Parathyroid adenoma (tissue), 2 donors: ENCODE results near the gene NDUFA11.
"Not testable (repeated sequence)": the region's sequence is repeated elsewhere in the genome, so short reads cannot be mapped to it uniquely, and the experiment has no call there.

ENCODE experiments used
- H2AFZ ChIP-seq: fragments of 300-600 bp; sonication (generic); one replicate; pipeline ENCODE4 v1.7.0; 2017; ENCODE audit warnings: antibody characterized with exemption, mild to moderate bottlenecking
- H3K27ac ChIP-seq: fragments of 300-600 bp; sonication (generic); one replicate; pipeline ENCODE4 v1.7.0; 2017
- H3K27me3 ChIP-seq: fragments of 300-600 bp; sonication (generic); one replicate; pipeline ENCODE4 v1.7.0; 2017; ENCODE audit warnings: low read length; ENCODE audit not compliant: control insufficient read depth, insufficient read depth
- H3K36me3 ChIP-seq: fragments of 300-600 bp; sonication (generic); one replicate; pipeline ENCODE4 v1.7.0; 2017; ENCODE audit warnings: low read length; ENCODE audit not compliant: control insufficient read depth, insufficient read depth
- H3K4me1 ChIP-seq: fragments of 300-600 bp; sonication (generic); one replicate; pipeline ENCODE4 v1.7.0; 2017; ENCODE audit warnings: control low read depth
- H3K4me2 ChIP-seq: fragments of 300-600 bp; sonication (generic); one replicate; pipeline ENCODE4 v1.7.0; 2017; ENCODE audit warnings: low read length
- H3K4me3 ChIP-seq: fragments of 300-600 bp; sonication (generic); one replicate; pipeline ENCODE4 v1.7.0; 2017; ENCODE audit warnings: low read depth, low read length
- H3K79me2 ChIP-seq: fragments of 300-600 bp; sonication (generic); one replicate; pipeline ENCODE4 v1.7.0; 2017; ENCODE audit warnings: control low read depth
- H3K9ac ChIP-seq: fragments of 300-600 bp; sonication (generic); one replicate; pipeline ENCODE4 v1.7.0; 2017; ENCODE audit warnings: mild to moderate bottlenecking
- H3K9me3 ChIP-seq: fragments of 300-600 bp; sonication (generic); one replicate; pipeline ENCODE4 v1.7.0; 2017; ENCODE audit warnings: low read length; ENCODE audit not compliant: control insufficient read depth
- TF ChIP-seq, protein P1 (sequence below): fragments of 300-600 bp; sonication (generic); IDR thresholded peaks from one replicate; pipeline ENCODE4 v1.7.0; 2017; ENCODE audit warnings: antibody characterized with exemption, mild to moderate bottlenecking
- donor health status: primary hyperparathyroidism.

Gene NDUFA11

DNA sequence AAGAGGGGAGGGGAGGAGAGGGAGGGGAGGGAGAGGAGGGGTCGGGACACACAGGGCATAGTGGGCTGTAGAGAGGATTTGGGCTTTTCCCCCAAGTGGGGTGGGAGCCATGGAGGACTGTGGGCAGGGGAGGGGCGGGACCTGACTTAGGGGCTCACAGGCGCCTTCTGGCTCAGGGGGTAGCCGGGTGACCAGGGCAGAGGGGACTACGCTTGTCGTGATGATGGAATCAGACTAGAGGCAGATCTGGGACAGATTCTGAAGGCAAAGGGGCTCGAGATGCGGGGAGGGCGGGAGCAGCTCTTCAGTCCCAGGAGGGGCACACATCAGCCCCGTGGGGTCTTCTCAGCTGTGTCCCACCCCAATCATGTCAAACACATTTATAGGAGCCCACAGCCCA is 13.5 kb downstream of the NDUFA11 start:
- Histone ChIP-seq H3K4me1 (no peaks in the 10 kb centered on the region), H3K9me3 (no peaks in the 10 kb centered on the region), H3K9ac (no peak overlapping the region), H3K36me3 (no peaks in the 10 kb centered on the region), H2AFZ (no peak overlapping the region), H3K79me2 (no peaks in the 10 kb centered on the region), H3K4me2 (no peak overlapping the region), H3K27ac (no peak overlapping the region), H3K27me3 (no peaks in the 10 kb centered on the region), H3K4me3 (no peak overlapping the region)
- TF ChIP-seq, protein P1, sequence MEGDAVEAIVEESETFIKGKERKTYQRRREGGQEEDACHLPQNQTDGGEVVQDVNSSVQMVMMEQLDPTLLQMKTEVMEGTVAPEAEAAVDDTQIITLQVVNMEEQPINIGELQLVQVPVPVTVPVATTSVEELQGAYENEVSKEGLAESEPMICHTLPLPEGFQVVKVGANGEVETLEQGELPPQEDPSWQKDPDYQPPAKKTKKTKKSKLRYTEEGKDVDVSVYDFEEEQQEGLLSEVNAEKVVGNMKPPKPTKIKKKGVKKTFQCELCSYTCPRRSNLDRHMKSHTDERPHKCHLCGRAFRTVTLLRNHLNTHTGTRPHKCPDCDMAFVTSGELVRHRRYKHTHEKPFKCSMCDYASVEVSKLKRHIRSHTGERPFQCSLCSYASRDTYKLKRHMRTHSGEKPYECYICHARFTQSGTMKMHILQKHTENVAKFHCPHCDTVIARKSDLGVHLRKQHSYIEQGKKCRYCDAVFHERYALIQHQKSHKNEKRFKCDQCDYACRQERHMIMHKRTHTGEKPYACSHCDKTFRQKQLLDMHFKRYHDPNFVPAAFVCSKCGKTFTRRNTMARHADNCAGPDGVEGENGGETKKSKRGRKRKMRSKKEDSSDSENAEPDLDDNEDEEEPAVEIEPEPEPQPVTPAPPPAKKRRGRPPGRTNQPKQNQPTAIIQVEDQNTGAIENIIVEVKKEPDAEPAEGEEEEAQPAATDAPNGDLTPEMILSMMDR = no peak

DNA sequence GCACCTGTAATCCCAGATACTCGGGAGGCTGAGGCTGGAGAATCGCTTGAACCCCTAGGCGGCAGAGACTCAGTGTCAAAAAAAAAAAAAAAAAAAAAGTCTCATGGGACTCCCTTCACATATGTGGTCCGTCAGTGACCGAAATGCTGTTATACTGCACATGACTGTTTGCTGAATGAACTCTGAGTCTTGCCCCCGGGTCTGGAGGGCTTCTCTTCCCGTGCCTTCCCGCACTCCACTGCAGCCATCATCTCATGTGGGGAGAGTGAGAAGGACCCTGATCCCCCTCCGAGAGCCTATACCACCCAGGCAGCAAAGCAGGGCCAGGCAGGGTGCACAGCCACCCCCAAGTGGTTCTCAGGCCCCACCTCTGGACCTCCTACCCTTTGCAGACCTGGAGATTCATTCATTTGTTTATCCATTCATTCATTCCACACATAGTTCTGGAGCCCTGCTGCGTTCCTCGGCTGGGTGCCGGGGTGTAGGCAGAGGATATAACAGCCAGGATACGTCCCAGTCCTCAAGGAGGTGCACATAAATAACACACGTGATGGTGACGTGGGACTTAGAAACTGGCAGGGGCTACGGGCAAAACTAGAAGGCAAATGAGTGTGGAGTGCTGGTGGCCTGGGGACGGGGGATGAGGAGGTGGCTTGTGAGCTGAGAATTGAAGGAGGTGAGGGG is 14.2 kb downstream of the NDUFA11 start:
- no peaks in the 10 kb centered on the region for H3K4me1 ChIP-seq
- no peaks in the 10 kb centered on the region for H3K9me3 ChIP-seq
- no peaks in the 10 kb centered on the region for H3K27me3 ChIP-seq
- H3K4me2 ChIP-seq = no peak overlapping the region
- H3K79me2 ChIP-seq = no peaks in the 10 kb centered on the region
- H3K9ac ChIP-seq = no peak overlapping the region
- H3K27ac ChIP-seq = no peak overlapping the region
- TF ChIP-seq, protein P1 = no peak
- no peak overlapping the region for H3K4me3 ChIP-seq
- no peak overlapping the region for H2AFZ ChIP-seq
- H3K36me3 ChIP-seq = no peaks in the 10 kb centered on the region

DNA sequence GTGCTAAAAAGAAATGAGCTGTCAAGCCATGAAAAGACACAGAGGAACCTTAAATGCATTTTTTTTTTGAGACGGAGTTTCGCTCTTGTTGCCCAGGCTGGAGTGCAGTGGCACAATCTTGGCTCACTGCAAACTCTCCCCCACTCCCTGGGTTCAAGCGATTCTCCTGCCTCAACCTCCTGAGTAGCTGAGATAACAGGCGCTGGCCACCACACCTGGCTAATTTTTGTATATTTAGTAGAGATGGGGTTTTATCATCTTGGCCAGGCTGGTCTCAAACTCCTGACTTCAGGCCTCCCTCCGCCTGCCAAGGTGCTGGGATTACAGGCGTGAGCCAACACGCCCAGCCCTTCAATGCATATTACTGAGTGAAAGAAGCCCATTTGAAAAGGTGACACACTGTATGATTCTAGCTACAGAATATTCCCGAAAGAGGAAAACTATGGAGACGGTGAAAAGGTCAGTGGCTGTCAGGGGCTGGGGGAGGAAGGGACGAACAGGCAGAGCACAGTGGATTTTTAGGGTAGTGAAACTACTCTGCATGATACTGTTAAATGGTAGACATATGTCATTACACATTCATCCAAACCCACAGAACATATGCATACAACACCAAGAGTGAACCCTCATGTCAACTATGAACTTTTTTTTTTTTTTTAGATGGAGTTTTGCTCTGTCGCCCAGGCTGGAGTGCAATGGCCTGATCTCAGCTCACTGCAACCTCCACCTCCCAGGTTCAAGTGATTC is 19.4 kb downstream of the NDUFA11 start:
- not testable (repeated sequence) for H3K36me3 ChIP-seq, H2AFZ ChIP-seq, H3K27ac ChIP-seq, H3K4me1 ChIP-seq, H3K9ac ChIP-seq, H3K79me2 ChIP-seq, H3K4me2 ChIP-seq, H3K9me3 ChIP-seq, H3K4me3 ChIP-seq, H3K27me3 ChIP-seq

DNA sequence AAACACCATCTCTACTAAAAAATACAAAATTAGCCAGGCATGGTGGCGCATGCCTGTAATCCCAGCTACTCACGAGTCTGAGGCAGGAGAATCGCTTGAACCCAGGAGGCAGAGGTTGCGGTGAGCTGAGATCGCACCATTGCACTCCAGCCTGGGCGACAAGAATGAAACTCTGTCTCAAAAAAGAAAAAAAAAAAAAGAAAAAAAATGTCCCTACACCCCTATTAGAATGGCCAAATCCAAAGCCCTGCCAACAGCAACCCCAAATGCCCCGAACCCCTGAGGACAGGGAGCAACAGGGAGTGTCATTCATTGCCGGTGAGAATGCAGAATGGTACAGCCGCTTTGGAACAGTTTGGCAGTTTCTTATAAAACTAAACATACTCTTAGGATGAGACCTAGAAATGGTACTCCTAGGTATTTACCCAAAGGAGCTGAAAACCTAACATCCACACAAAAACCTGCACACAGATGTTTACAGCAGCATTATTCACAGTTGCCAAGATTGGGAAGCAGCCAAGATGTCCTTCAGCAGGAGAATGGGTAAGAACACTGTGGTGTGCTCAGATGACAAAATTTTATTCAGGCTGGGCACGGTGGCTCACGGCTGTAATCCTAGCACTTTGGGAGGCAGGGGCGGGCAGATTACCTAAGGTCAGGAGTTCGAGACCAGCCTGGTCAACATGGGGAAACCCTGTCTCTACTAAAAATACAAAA is 20.3 kb downstream of the NDUFA11 start:
- H3K9me3 ChIP-seq, H3K27ac ChIP-seq, H3K9ac ChIP-seq, H3K4me2 ChIP-seq, H3K36me3 ChIP-seq, H3K79me2 ChIP-seq, H3K4me1 ChIP-seq, H3K27me3 ChIP-seq, H3K4me3 ChIP-seq, H2AFZ ChIP-seq: not testable (repeated sequence)

DNA sequence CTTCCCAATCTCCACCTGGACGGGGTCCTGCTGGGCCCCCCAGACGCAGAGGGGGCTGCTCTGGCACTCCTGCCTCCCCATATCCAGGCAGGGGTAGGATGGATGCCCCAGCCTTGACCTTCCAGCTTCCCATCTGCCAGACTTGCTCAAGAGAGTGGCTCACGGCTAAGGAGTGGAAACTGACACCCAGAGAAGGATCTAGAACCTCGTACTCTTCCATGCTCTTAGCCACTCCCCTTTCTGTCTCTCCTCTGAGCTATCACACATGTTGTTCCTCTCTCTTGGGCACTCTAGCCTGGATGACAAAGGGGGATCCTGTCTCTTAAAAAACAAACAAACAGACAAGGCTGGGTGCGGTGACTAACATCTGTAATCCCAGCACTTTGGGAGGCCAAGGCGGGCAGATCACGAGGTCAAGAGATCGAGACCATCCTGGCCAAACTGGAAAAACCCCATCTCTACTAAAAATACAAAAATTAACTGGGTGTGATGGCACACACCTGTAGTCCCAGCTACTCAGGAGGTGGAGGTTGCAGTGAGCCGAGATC is 21.1 kb downstream of the NDUFA11 start:
- TF ChIP-seq, protein P1 = no peak
- no peaks in the 10 kb centered on the region for H3K4me1 ChIP-seq
- H2AFZ ChIP-seq = no peak overlapping the region
- H3K36me3 ChIP-seq = no peaks in the 10 kb centered on the region
- no peaks in the 10 kb centered on the region for H3K9me3 ChIP-seq
- no peaks in the 10 kb centered on the region for H3K79me2 ChIP-seq
- no peak overlapping the region for H3K4me2 ChIP-seq
- no peak overlapping the region for H3K4me3 ChIP-seq
- H3K27ac ChIP-seq = no peak overlapping the region
- no peaks in the 10 kb centered on the region for H3K27me3 ChIP-seq
- no peak overlapping the region for H3K9ac ChIP-seq
